ENCODE results near the gene EIF4G3.

The EIF4G3 gene

GRCh38 chr1:21175670-21176581 lies 771 bp downstream of the EIF4G3 start:
- TF ChIP-seq ARNTL (CRISPR knock-in tag; IDR thresholded peaks at IDR 0.05; ENCODE audit: borderline replicate concordance, low read depth) = no peak
- no peak for TF ChIP-seq SNAI2 (CRISPR knock-in tag; IDR thresholded peaks at IDR 0.05)
- TF ChIP-seq TCF4 (CRISPR knock-in tag; IDR thresholded peaks at IDR 0.05; ENCODE audit: borderline replicate concordance) = no peak
- no peak for TF ChIP-seq POU6F1 (CRISPR knock-in tag; IDR thresholded peaks at IDR 0.05; ENCODE audit: borderline replicate concordance, low read depth)
- no peak for TF ChIP-seq BACH2 (CRISPR knock-in tag; IDR thresholded peaks at IDR 0.05; ENCODE audit: borderline replicate concordance)
- TF ChIP-seq ZNF70 (CRISPR knock-in tag; IDR thresholded peaks at IDR 0.05) = no peak
- no peak for TF ChIP-seq ZC3H10 (CRISPR knock-in tag; IDR thresholded peaks at IDR 0.05)
- TF ChIP-seq CSRNP3 (CRISPR knock-in tag; IDR thresholded peaks at IDR 0.05) = no peak
- no peak for TF ChIP-seq CREB5 (CRISPR knock-in tag; IDR thresholded peaks at IDR 0.05; ENCODE audit: low read depth)
- no peak for TF ChIP-seq ESRRG (CRISPR knock-in tag; IDR thresholded peaks at IDR 0.05)
- no peak for TF ChIP-seq ISL1 (CRISPR knock-in tag; IDR thresholded peaks at IDR 0.05)
- no peak for TF ChIP-seq ZFP30 (CRISPR knock-in tag; IDR thresholded peaks at IDR 0.05)
- TF ChIP-seq TOX (CRISPR knock-in tag; IDR thresholded peaks at IDR 0.05; ENCODE audit: borderline replicate concordance) = no peak
- peak; percentile 12 for ATAC-seq

- TF ChIP-seq ZNF8 (CRISPR knock-in tag; IDR thresholded peaks at IDR 0.05) (no peak), ZFP3 (CRISPR knock-in tag; IDR thresholded peaks at IDR 0.05) (no peak), CREB5 (CRISPR knock-in tag; IDR thresholded peaks at IDR 0.05; ENCODE audit: low read depth) (no peak), CSRNP3 (CRISPR knock-in tag; IDR thresholded peaks at IDR 0.05) (no peak), PPARA (CRISPR knock-in tag; IDR thresholded peaks at IDR 0.05; ENCODE audit: borderline replicate concordance) (no peak), ZFP30 (CRISPR knock-in tag; IDR thresholded peaks at IDR 0.05) (no peak), GLIS3 (CRISPR knock-in tag; IDR thresholded peaks at IDR 0.05) (no peak), ESRRG (CRISPR knock-in tag; IDR thresholded peaks at IDR 0.05) (no peak), SNAI2 (CRISPR knock-in tag; IDR thresholded peaks at IDR 0.05) (no peak), PATZ1 (CRISPR knock-in tag; IDR thresholded peaks at IDR 0.05; ENCODE audit: borderline replicate concordance) (no peak), RARB (CRISPR knock-in tag; IDR thresholded peaks at IDR 0.05) (no peak), TOX (CRISPR knock-in tag; IDR thresholded peaks at IDR 0.05; ENCODE audit: borderline replicate concordance) (no peak), CSDC2 (CRISPR knock-in tag; IDR thresholded peaks at IDR 0.05) (no peak), TCF4 (CRISPR knock-in tag; IDR thresholded peaks at IDR 0.05; ENCODE audit: borderline replicate concordance) (no peak), ARNTL (CRISPR knock-in tag; IDR thresholded peaks at IDR 0.05; ENCODE audit: borderline replicate concordance, low read depth) (no peak), ZNF70 (CRISPR knock-in tag; IDR thresholded peaks at IDR 0.05) (no peak), BACH2 (CRISPR knock-in tag; IDR thresholded peaks at IDR 0.05; ENCODE audit: borderline replicate concordance) (no peak)
- ATAC-seq = no peak
These were observed 1.4 kb downstream of the EIF4G3 start for GRCh38 chr1:21175324-21175669.
